Stimulated activated CD8-positive, alpha-beta memory T cell treated with anti-CD3 and anti-CD28 coated beads, Interleukin-12 subunit alpha, Interleukin-12 subunit beta, amount 100 ng/mL, for 24 hours (primary cell): Measurements from ENCODE around the gene SLC30A2.
"Not testable (repeated sequence)": the region's sequence is repeated elsewhere in the genome, so short reads cannot be mapped to it uniquely, and the experiment has no call there.

ENCODE experiments used
- DNase-seq: peaks from one replicate; pipeline ENCODE4 v3.0.0-alpha.2; 2020; ENCODE audit errors: extremely low read depth

SLC30A2 gene

GRCh38 chr1:26045722-26046245 lies at the start of gene SLC30A2:
Gene SLC30A2 (minus strand): TSS chr1:26046118. CDS start chr1:26045896, 222 bp downstream.
- DNase-seq: no peak

- DNase-seq: no peak
Observed at GRCh38 chr1:26094677-26095383, 48.9 kb upstream of the SLC30A2 start.

GRCh38 chr1:26094076-26094669 lies 48.3 kb upstream of the SLC30A2 start:
- no peak for DNase-seq

GRCh38 chr1:26093569-26093968 lies 47.7 kb upstream of the SLC30A2 start:
- not testable (repeated sequence) for DNase-seq

GRCh38 chr1:26092422-26092821 lies 46.5 kb upstream of the SLC30A2 start:
- no peak for DNase-seq

- no peak for DNase-seq
Observed at GRCh38 chr1:26090893-26091292, 45.0 kb upstream of the SLC30A2 start.

GRCh38 chr1:26089125-26089524 lies 43.2 kb upstream of the SLC30A2 start:
- DNase-seq: no peak

GRCh38 chr1:26084844-26085243 lies 38.9 kb upstream of the SLC30A2 start:
- no peak for DNase-seq

GRCh38 chr1:26084091-26084561 lies 38.2 kb upstream of the SLC30A2 start:
- DNase-seq: no peak

- no peak for DNase-seq
Observed at GRCh38 chr1:26083208-26083607, 37.3 kb upstream of the SLC30A2 start.

GRCh38 chr1:26082020-26082350 lies 36.1 kb upstream of the SLC30A2 start:
- DNase-seq: no peak

- no peak for DNase-seq
Observed at GRCh38 chr1:26081267-26082019, 35.5 kb upstream of the SLC30A2 start.

GRCh38 chr1:26079960-26080814 lies 34.3 kb upstream of the SLC30A2 start:
- DNase-seq: no peak

- DNase-seq: no peak
Observed at GRCh38 chr1:26079178-26079563, 33.3 kb upstream of the SLC30A2 start.

GRCh38 chr1:26078286-26079177 lies 32.6 kb upstream of the SLC30A2 start:
- no peak for DNase-seq

- DNase-seq: no peak
Observed at GRCh38 chr1:26077524-26077923, 31.6 kb upstream of the SLC30A2 start.

- DNase-seq: no peak
Observed at GRCh38 chr1:26075421-26076144, 29.7 kb upstream of the SLC30A2 start.

- no peak for DNase-seq
Observed at GRCh38 chr1:26072305-26072704, 26.4 kb upstream of the SLC30A2 start.

GRCh38 chr1:26070963-26071342 lies 25.0 kb upstream of the SLC30A2 start:
- DNase-seq: no peak
